Activated B cell treated with CpG ODN at 0.5 μM for 24 hours (primary cell): Measurements from ENCODE around the gene CD8A. TPM values are rescaled to one million over a fixed set of nuclear protein-coding genes. Genes with fewer than 3 reads are reported as not detected.

Experiments used
- ATAC-seq: fragments of 200-7000 bp; cut with Tn5 transposase; one replicate; pipeline ENCODE4 v1.10.0; 2021; ENCODE audit warnings: low read depth, mild to moderate bottlenecking, moderate library complexity
- CTCF ChIA-PET: fragments of 350-600 bp; sonication (Branson Sonifier 250); formaldehyde crosslinking; loops from one replicate; lab custom pipeline; 2021; ENCODE audit warnings: antibody characterized with exemption; lab: Charles Lee
- POLR2A ChIA-PET: fragments of 350-600 bp; sonication (Branson Sonifier 250); formaldehyde crosslinking; loops from one replicate; lab custom pipeline; 2021; ENCODE audit warnings: antibody characterized with exemption; lab: Charles Lee
- DNase-seq: peaks from one replicate; pipeline ENCODE4 v3.0.0; 2022
- H3K27ac Mint-ChIP-seq: one replicate; pipeline ENCODE4 v1.8.0; 2020; ENCODE audit warnings: mixed read lengths
- H3K27me3 Mint-ChIP-seq: one replicate; pipeline ENCODE4 v1.8.0; 2021; ENCODE audit warnings: mixed read lengths
- H3K36me3 Mint-ChIP-seq: one replicate; pipeline ENCODE4 v1.8.0; 2021; ENCODE audit warnings: low read depth, mixed read lengths
- H3K4me1 Mint-ChIP-seq: one replicate; pipeline ENCODE4 v1.8.0; 2021; ENCODE audit warnings: mixed read lengths
- H3K4me3 Mint-ChIP-seq: one replicate; pipeline ENCODE4 v1.8.0; 2020; ENCODE audit warnings: mild to moderate bottlenecking, mixed read lengths
- H3K9me3 Mint-ChIP-seq: one replicate; pipeline ENCODE4 v1.8.0; 2020; ENCODE audit warnings: mixed read lengths
- CTCF ChIP-seq: fragments of 200-600 bp; IDR thresholded peaks from one replicate; pipeline ENCODE4 v1.8.0; 2022; ENCODE audit warnings: antibody characterized with exemption, mild to moderate bottlenecking
- intact Hi-C: fragments of 100-400 bp; cut with micrococcal nuclease; formaldehyde crosslinking; loops from one replicate; pipeline ENCODE4 v1.15.1; 2024
- total RNA-seq: library from RNA; stranded (reverse); gene quantifications from 2 replicates; pipeline ENCODE4 v1.2.3, GENCODE V29; 2022

The CD8A gene
- total RNA-seq, 1 donor from 2014 or later = 0.18 TPM

- DNase-seq = no peak
- no peaks in the 10 kb centered on the region for H3K36me3 Mint-ChIP-seq
- ATAC-seq = no peak
- intact Hi-C loops = no loop called here
- no peaks in the 10 kb centered on the region for H3K9me3 Mint-ChIP-seq
- H3K4me1 Mint-ChIP-seq = no peaks in the 10 kb centered on the region
- H3K27me3 Mint-ChIP-seq = peaks cover 9% of the 10 kb centered on the region
- no peak overlapping the region for H3K27ac Mint-ChIP-seq
- no peak for TF ChIP-seq CTCF
- CTCF ChIA-PET = no interaction called here
- POLR2A ChIA-PET = no interaction called here
- no peak overlapping the region for H3K4me3 Mint-ChIP-seq
These were observed 41.8 kb upstream of the CD8A start for GRCh38 chr2:86832334-86833096.

- Mint-ChIP-seq H3K4me1 (no peaks in the 10 kb centered on the region), H3K9me3 (no peaks in the 10 kb centered on the region), H3K36me3 (no peaks in the 10 kb centered on the region), H3K4me3 (no peak overlapping the region), H3K27me3 (peaks cover 9% of the 10 kb centered on the region), H3K27ac (no peak overlapping the region)
- no peak for TF ChIP-seq CTCF
- DNase-seq = no peak
- intact Hi-C loops = no loop called here
- POLR2A ChIA-PET = no interaction called here
- CTCF ChIA-PET = no interaction called here
- ATAC-seq = no peak
These were observed 40.8 kb upstream of the CD8A start for GRCh38 chr2:86831537-86831936.

GRCh38 chr2:86826951-86827350, 36.2 kb upstream of the CD8A start:
- Mint-ChIP-seq H3K36me3 (no peaks in the 10 kb centered on the region), H3K9me3 (peaks cover 6% of the 10 kb centered on the region), H3K27ac (no peak overlapping the region), H3K27me3 (peaks cover 4% of the 10 kb centered on the region), H3K4me1 (no peaks in the 10 kb centered on the region), H3K4me3 (no peak overlapping the region)
- TF ChIP-seq CTCF = no peak
- no peak for DNase-seq
- ChIA-PET POLR2A (no interaction called here), CTCF (no interaction called here)
- no peak for ATAC-seq
- intact Hi-C loops = no loop called here

GRCh38 chr2:86825693-86826381, 35.1 kb upstream of the CD8A start:
- Mint-ChIP-seq H3K36me3 (no peaks in the 10 kb centered on the region), H3K4me1 (no peaks in the 10 kb centered on the region), H3K27me3 (peaks cover 2% of the 10 kb centered on the region), H3K4me3 (no peak overlapping the region), H3K27ac (no peak overlapping the region), H3K9me3 (peaks cover 6% of the 10 kb centered on the region)
- ATAC-seq (no peak), DNase-seq (no peak)
- ChIA-PET POLR2A (interaction anchor here (0.6 kb wide), 1 partner anchor 39 kb away, joined by 4 read pairs; no protein-coding TSS in a partner anchor), CTCF (no interaction called here)
- intact Hi-C loops = no loop called here
- TF ChIP-seq CTCF = no peak

GRCh38 chr2:86825036-86825692, 34.5 kb upstream of the CD8A start:
- H3K4me3 Mint-ChIP-seq = no peak overlapping the region
- no peaks in the 10 kb centered on the region for H3K36me3 Mint-ChIP-seq
- TF ChIP-seq CTCF = no peak
- no peaks in the 10 kb centered on the region for H3K4me1 Mint-ChIP-seq
- no peak overlapping the region for H3K27ac Mint-ChIP-seq
- H3K9me3 Mint-ChIP-seq = peaks cover 6% of the 10 kb centered on the region
- H3K27me3 Mint-ChIP-seq = peaks cover 2% of the 10 kb centered on the region
- DNase-seq (no peak), ATAC-seq (no peak)
- intact Hi-C loops = no loop called here
- ChIA-PET POLR2A (interaction anchor here (0.6 kb wide), 1 partner anchor 38 kb away, joined by 4 read pairs; no protein-coding TSS in a partner anchor), CTCF (no interaction called here)
